Tibial nerve (tissue), 4 donors: ENCODE measurements around the gene ZNF232. TPM values are rescaled to one million over a fixed set of nuclear protein-coding genes. Genes with fewer than 3 reads are reported as not detected.
A peak's percentile ranks its signal among the peaks of the same experiment; 100 is the strongest.
"Not testable (repeated sequence)": the region's sequence is repeated elsewhere in the genome, so short reads cannot be mapped to it uniquely, and the experiment has no call there.

Experiments used
- DNase-seq, 2 donors: peaks; one replicate each; pipeline ENCODE4 v3.0.0-alpha.2; 2019; ENCODE audit warnings: low spot score in 2 of 2
- H3K27ac ChIP-seq, 4 donors: fragments of 200-600 bp; sonication (generic) in 3 of 4; one replicate each; pipeline ENCODE4 v1.5.1; 2017 to 2019; ENCODE audit warnings: mild to moderate bottlenecking in 1 of 4
- H3K27me3 ChIP-seq, 2 donors: fragments of 200-600 bp; sonication (generic) in 1 of 2; one replicate each; pipeline versions ENCODE4 v1.5.1 to v1.6.0; 2017 to 2019
- H3K36me3 ChIP-seq, 3 donors: fragments of 200-600 bp; sonication (generic); one replicate each; pipeline ENCODE4 v1.5.1; 2018 to 2019
- H3K4me1 ChIP-seq, 4 donors: fragments of 200-600 bp; sonication (generic) in 3 of 4; one replicate each; pipeline ENCODE4 v1.5.1; 2017 to 2019
- H3K4me3 ChIP-seq, 4 donors: fragments of 200-600 bp; sonication (generic) in 3 of 4; one replicate each; pipeline ENCODE4 v1.5.1; 2017 to 2019; ENCODE audit warnings: mild to moderate bottlenecking in 1 of 4, moderate library complexity in 1 of 4
- H3K9me3 ChIP-seq, 4 donors: fragments of 200-600 bp; sonication (generic) in 3 of 4; one replicate each; pipeline ENCODE4 v1.5.1; 2017 to 2019
- CTCF ChIP-seq, 5 experiments: fragments of 200-600 bp in 3 of 5; fragments of 450-650 bp in 2 of 5; sonication (generic) in 3 of 5; IDR thresholded peaks; one replicate each; pipeline ENCODE4 v1.5.1; 2016 to 2019; ENCODE audit warnings: antibody characterized with exemption in 5 of 5, mild to moderate bottlenecking in 3 of 5, moderate library complexity in 2 of 5
- EP300 ChIP-seq, 2 donors: sonication (generic); formaldehyde crosslinking; IDR thresholded peaks; one replicate each; pipeline ENCODE4 v1.6.1; 2017; ENCODE audit warnings: antibody characterized with exemption in 2 of 2, mild to moderate bottlenecking in 1 of 2
- POLR2A ChIP-seq, 2 donors: fragments of 450-650 bp; IDR thresholded peaks; one replicate each; pipeline ENCODE4 v1.6.1; 2017; ENCODE audit warnings: antibody characterized with exemption in 2 of 2, mild to moderate bottlenecking in 2 of 2, moderate library complexity in 2 of 2
- WGBS, 2 donors: methylation state at CpG; one replicate each; pipeline ENCODE4 v1.1.5; 2018; 5-methylcytosine and 5-hydroxymethylcytosine counted together
- total RNA-seq, 4 donors: library from RNA; depleted of rRNA; stranded (reverse); fragments of >200 nt; gene quantifications; one replicate each; pipeline ENCODE4 v1.1.0, GENCODE V29; 2016

ZNF232 gene
- total RNA-seq, 4 donors from 2014 or later: 7.3 to 16.4 (median 9.8) TPM

- WGBS, 2 donors: 57 to 62% methylated on average over 34 of the region's 53 CpGs
- H3K27ac ChIP-seq: peak overlapping the region in 1 of 4 donors; percentile 70
- no peaks in the 10 kb centered on the region for H3K36me3 ChIP-seq
- H3K27me3 ChIP-seq: peaks cover 0 to 36% of the 10 kb centered on the region in 2 donors
- no peak for DNase-seq
- TF ChIP-seq EP300 (IDR thresholded peaks at IDR 0.05) (no peak), CTCF (IDR thresholded peaks at IDR 0.05) (no peak), POLR2A (IDR thresholded peaks at IDR 0.05) (no peak)
- peaks cover 0 to 15% (median 0%) of the 10 kb centered on the region in 4 donors for H3K4me1 ChIP-seq
- peaks cover 0 to 8% (median 0%) of the 10 kb centered on the region in 4 donors for H3K9me3 ChIP-seq
- peak overlapping the region in 3 of 4 donors; percentile 26 to 55 (median 54) for H3K4me3 ChIP-seq
These were observed 11.9 kb upstream of the ZNF232 start for GRCh38 chr17:5123343-5124124.

GRCh38 chr17:5122586-5123342 is 11.1 kb upstream of the ZNF232 start:
- WGBS, 2 donors: 1 to 8% methylated on average over 23 to 53 of the region's 75 CpGs
- H3K27ac ChIP-seq: peak overlapping the region in 3 of 4 donors; percentile 2 to 70 (median 20)

GRCh38 chr17:5122056-5122455 is 10.4 kb upstream of the ZNF232 start:
- DNase-seq: peak in 1 of 2 donors; percentile 4
- Histone ChIP-seq H3K9me3 (peaks cover 0 to 16% (median 0%) of the 10 kb centered on the region in 4 donors), H3K4me3 (peak overlapping the region in 3 of 4 donors; percentile 17 to 55 (median 26)), H3K27me3 (peaks cover 0 to 47% of the 10 kb centered on the region in 2 donors), H3K4me1 (peaks cover 0 to 15% (median 0%) of the 10 kb centered on the region in 4 donors)
- not testable (repeated sequence) for H3K36me3 ChIP-seq, H3K27ac ChIP-seq
- 64 to 70% methylated on average over 7 of the region's 7 CpGs for WGBS, 2 donors

More at GRCh38 chr17:5122586-5123342, 11.1 kb upstream of the ZNF232 start:
- peak in 1 of 2 donors; percentile 11 for DNase-seq
- no peak for TF ChIP-seq EP300 (IDR thresholded peaks at IDR 0.05)
- TF ChIP-seq CTCF (IDR thresholded peaks at IDR 0.05): no peak
- TF ChIP-seq POLR2A (IDR thresholded peaks at IDR 0.05): no peak
- peaks cover 0 to 43% of the 10 kb centered on the region in 2 donors for H3K27me3 ChIP-seq
- H3K4me1 ChIP-seq: peaks cover 0 to 15% (median 0%) of the 10 kb centered on the region in 4 donors
- H3K9me3 ChIP-seq: peaks cover 0 to 16% (median 0%) of the 10 kb centered on the region in 4 donors
- H3K4me3 ChIP-seq: peak overlapping the region; percentile 17 to 55 (median 40)
- H3K36me3 ChIP-seq: no peaks in the 10 kb centered on the region

GRCh38 chr17:5121186-5121841 is 9.6 kb upstream of the ZNF232 start:
- no peaks in the 10 kb centered on the region for H3K36me3 ChIP-seq
- 90 to 91% methylated on average over 14 of the region's 16 CpGs for WGBS, 2 donors
- no peak for DNase-seq
- peaks cover 0 to 16% (median 0%) of the 10 kb centered on the region in 4 donors for H3K9me3 ChIP-seq
- no peak for TF ChIP-seq CTCF (IDR thresholded peaks at IDR 0.05)
- no peak for TF ChIP-seq POLR2A (IDR thresholded peaks at IDR 0.05)
- TF ChIP-seq EP300 (IDR thresholded peaks at IDR 0.05): no peak
- H3K27me3 ChIP-seq: peaks cover 0 to 54% of the 10 kb centered on the region in 2 donors
- H3K4me3 ChIP-seq: no peak overlapping the region
- H3K27ac ChIP-seq: no peak overlapping the region
- H3K4me1 ChIP-seq: peaks cover 0 to 15% (median 0%) of the 10 kb centered on the region in 4 donors

- WGBS, 2 donors: 89 to 92% methylated on average over 6 of the region's 6 CpGs
These were observed 8.9 kb upstream of the ZNF232 start for GRCh38 chr17:5120436-5121185.

More at GRCh38 chr17:5120436-5121185, 8.9 kb upstream of the ZNF232 start:
- Histone ChIP-seq H3K27me3 (peaks cover 0 to 61% of the 10 kb centered on the region in 2 donors), H3K9me3 (peaks cover 0 to 16% (median 0%) of the 10 kb centered on the region in 4 donors), H3K4me1 (peaks cover 0 to 15% (median 0%) of the 10 kb centered on the region in 4 donors)
- H3K36me3 ChIP-seq, H3K27ac ChIP-seq, DNase-seq, H3K4me3 ChIP-seq: not testable (repeated sequence)
